Kidney epithelial cell (primary cell): Measurements from ENCODE around the gene UBASH3B. TPM values are rescaled to one million over a fixed set of nuclear protein-coding genes. Genes with fewer than 3 reads are reported as not detected.

ENCODE experiments used
- DNase-seq: peaks from one replicate; pipeline ENCODE4 v3.0.0-alpha.2; 2010; ENCODE audit warnings: low read depth
- H3K27me3 ChIP-seq: 2 replicates; pipeline ENCODE4 v1.6.0; 2011; ENCODE audit warnings: low read length; ENCODE audit not compliant: control insufficient read depth, insufficient read depth
- H3K36me3 ChIP-seq: 2 replicates; pipeline ENCODE4 v1.5.1; 2011; ENCODE audit warnings: low read length; ENCODE audit not compliant: control insufficient read depth, insufficient read depth
- H3K4me3 ChIP-seq: 2 replicates; pipeline ENCODE4 v1.5.1; 2011; ENCODE audit warnings: low read depth, mild to moderate bottlenecking, control low read depth, low read length
- CTCF ChIP-seq: IDR thresholded peaks from 2 replicates; pipeline ENCODE4 v1.5.1; 2011; ENCODE audit warnings: mild to moderate bottlenecking, moderate library complexity, low read length, control low read depth, inconsistent platforms; ENCODE audit not compliant: insufficient read depth, poor library complexity, severe bottlenecking
- total RNA-seq: library from RNA; depleted of rRNA; stranded (reverse); fragments of >200 nt; gene quantifications from 2 replicates; pipeline ENCODE4 v1.2.3, GENCODE V29; 2015

Gene UBASH3B
- total RNA-seq, 1 donor from 2014 or later: 32.0 TPM

- DNase-seq: no peak
- H3K27me3 ChIP-seq: no peaks in the 10 kb centered on the region
- no peak overlapping the region for H3K4me3 ChIP-seq
- H3K36me3 ChIP-seq: no peaks in the 10 kb centered on the region
- no peak for TF ChIP-seq CTCF
These were observed 99.9 kb downstream of the UBASH3B start for GRCh38 chr11:122755409-122755808.

GRCh38 chr11:122755941-122756340 is 100.4 kb downstream of the UBASH3B start:
- TF ChIP-seq CTCF: no peak
- Histone ChIP-seq H3K4me3 (no peak overlapping the region), H3K36me3 (no peaks in the 10 kb centered on the region), H3K27me3 (no peaks in the 10 kb centered on the region)
- no peak for DNase-seq

GRCh38 chr11:122756417-122756816 is 100.9 kb downstream of the UBASH3B start:
- Histone ChIP-seq H3K27me3 (no peaks in the 10 kb centered on the region), H3K36me3 (no peaks in the 10 kb centered on the region), H3K4me3 (no peak overlapping the region)
- TF ChIP-seq CTCF: no peak
- DNase-seq: no peak

- Histone ChIP-seq H3K4me3 (no peak overlapping the region), H3K36me3 (no peaks in the 10 kb centered on the region), H3K27me3 (no peaks in the 10 kb centered on the region)
- no peak for DNase-seq
- TF ChIP-seq CTCF: no peak
These were observed 101.7 kb downstream of the UBASH3B start for GRCh38 chr11:122757201-122757600.

- Histone ChIP-seq H3K27me3 (no peaks in the 10 kb centered on the region), H3K36me3 (no peaks in the 10 kb centered on the region), H3K4me3 (no peak overlapping the region)
- TF ChIP-seq CTCF: no peak
- no peak for DNase-seq
These were observed 102.8 kb downstream of the UBASH3B start for GRCh38 chr11:122758339-122758738.

- no peak for DNase-seq
- no peak for TF ChIP-seq CTCF
- no peak overlapping the region for H3K4me3 ChIP-seq
- no peaks in the 10 kb centered on the region for H3K36me3 ChIP-seq
- H3K27me3 ChIP-seq: no peaks in the 10 kb centered on the region
These were observed 103.5 kb downstream of the UBASH3B start for GRCh38 chr11:122758974-122759373.
